Stimulated activated CD8-positive, alpha-beta memory T cell treated with anti-CD3 and anti-CD28 coated beads, Interleukin-7, amount 100 ng/mL, for 4 hours (primary cell): ENCODE results near the gene ZBTB8OS.
"Not testable (repeated sequence)": the region's sequence is repeated elsewhere in the genome, so short reads cannot be mapped to it uniquely, and the experiment has no call there.

Experiments used
- DNase-seq, 2 donors: peaks; one replicate each; pipeline ENCODE4 v3.0.0-alpha.2; 2020; ENCODE audit warnings: low read depth in 2 of 2

ZBTB8OS gene

GRCh38 chr1:32650248-32650751 is at the start of gene ZBTB8OS:
TSS of gene ZBTB8OS (minus strand) at chr1:32650550. CDS start at chr1:32650529, 21 bp downstream.
- DNase-seq: peak; percentile 80 to 84

- DNase-seq: not testable (repeated sequence)
Measured at GRCh38 chr1:32696996-32697395, 46.6 kb upstream of the ZBTB8OS start.

GRCh38 chr1:32696041-32696440 is 45.7 kb upstream of the ZBTB8OS start:
- DNase-seq: no peak

GRCh38 chr1:32695098-32695904 is 45.0 kb upstream of the ZBTB8OS start:
- no peak for DNase-seq

GRCh38 chr1:32693455-32694174 is 43.3 kb upstream of the ZBTB8OS start:
- no peak for DNase-seq

GRCh38 chr1:32686387-32686786 is 36.0 kb upstream of the ZBTB8OS start:
- no peak for DNase-seq

GRCh38 chr1:32685498-32685897 is 35.1 kb upstream of the ZBTB8OS start:
- no peak for DNase-seq

- DNase-seq: no peak
Measured at GRCh38 chr1:32684167-32684811, 33.9 kb upstream of the ZBTB8OS start.

GRCh38 chr1:32683397-32683796 is 33.0 kb upstream of the ZBTB8OS start:
- DNase-seq: no peak

- no peak for DNase-seq
Measured at GRCh38 chr1:32681999-32682398, 31.6 kb upstream of the ZBTB8OS start.

GRCh38 chr1:32681509-32681908 is 31.2 kb upstream of the ZBTB8OS start:
- DNase-seq: no peak

GRCh38 chr1:32680642-32681041 is 30.3 kb upstream of the ZBTB8OS start:
- no peak for DNase-seq

GRCh38 chr1:32679993-32680392 is 29.6 kb upstream of the ZBTB8OS start:
- not testable (repeated sequence) for DNase-seq

- no peak for DNase-seq
Measured at GRCh38 chr1:32676945-32677344, 26.6 kb upstream of the ZBTB8OS start.

- not testable (repeated sequence) for DNase-seq
Measured at GRCh38 chr1:32668716-32669115, 18.4 kb upstream of the ZBTB8OS start.

- DNase-seq: no peak
Measured at GRCh38 chr1:32666901-32667566, 16.7 kb upstream of the ZBTB8OS start.

GRCh38 chr1:32665915-32666314 is 15.6 kb upstream of the ZBTB8OS start:
- DNase-seq: no peak

GRCh38 chr1:32659581-32659980 is 9.2 kb upstream of the ZBTB8OS start:
- DNase-seq: no peak

GRCh38 chr1:32652244-32652962 is 2.1 kb upstream of the ZBTB8OS start:
- no peak for DNase-seq

GRCh38 chr1:32651461-32652073 is 1.2 kb upstream of the ZBTB8OS start:
- no peak for DNase-seq
